Measurements from ENCODE around the gene GABRA5.

DNA sequence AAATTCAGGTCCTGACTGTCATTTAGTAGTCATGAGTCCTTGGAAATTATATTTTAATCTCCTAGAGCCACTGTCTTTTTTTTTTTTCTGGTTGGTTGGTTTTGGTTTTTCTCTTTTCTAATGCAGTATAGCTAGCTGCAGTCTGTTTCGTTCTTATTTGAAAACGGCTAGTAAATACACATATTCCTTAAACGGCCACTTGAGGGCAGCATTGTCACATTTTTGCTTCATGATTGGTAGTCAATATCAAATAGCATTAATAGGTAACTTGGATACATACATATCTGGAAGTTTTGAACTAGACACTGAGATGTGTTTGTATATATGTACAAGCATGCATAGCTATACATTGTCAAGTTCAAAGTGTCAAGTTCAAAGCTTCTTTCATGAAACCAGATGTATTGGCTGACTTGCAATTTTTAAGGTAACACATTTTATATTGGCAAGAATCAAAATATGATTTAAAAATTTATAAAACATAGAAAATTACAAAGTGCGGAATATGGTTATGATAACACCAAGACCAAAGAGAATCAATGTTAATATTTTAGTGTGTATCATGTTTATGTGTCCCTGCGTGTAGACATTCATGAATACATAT lies 22.5 kb downstream of the GABRA5 start:
- TF ChIP-seq, protein P1, sequence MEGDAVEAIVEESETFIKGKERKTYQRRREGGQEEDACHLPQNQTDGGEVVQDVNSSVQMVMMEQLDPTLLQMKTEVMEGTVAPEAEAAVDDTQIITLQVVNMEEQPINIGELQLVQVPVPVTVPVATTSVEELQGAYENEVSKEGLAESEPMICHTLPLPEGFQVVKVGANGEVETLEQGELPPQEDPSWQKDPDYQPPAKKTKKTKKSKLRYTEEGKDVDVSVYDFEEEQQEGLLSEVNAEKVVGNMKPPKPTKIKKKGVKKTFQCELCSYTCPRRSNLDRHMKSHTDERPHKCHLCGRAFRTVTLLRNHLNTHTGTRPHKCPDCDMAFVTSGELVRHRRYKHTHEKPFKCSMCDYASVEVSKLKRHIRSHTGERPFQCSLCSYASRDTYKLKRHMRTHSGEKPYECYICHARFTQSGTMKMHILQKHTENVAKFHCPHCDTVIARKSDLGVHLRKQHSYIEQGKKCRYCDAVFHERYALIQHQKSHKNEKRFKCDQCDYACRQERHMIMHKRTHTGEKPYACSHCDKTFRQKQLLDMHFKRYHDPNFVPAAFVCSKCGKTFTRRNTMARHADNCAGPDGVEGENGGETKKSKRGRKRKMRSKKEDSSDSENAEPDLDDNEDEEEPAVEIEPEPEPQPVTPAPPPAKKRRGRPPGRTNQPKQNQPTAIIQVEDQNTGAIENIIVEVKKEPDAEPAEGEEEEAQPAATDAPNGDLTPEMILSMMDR (IDR thresholded peaks at IDR 0.05 in 2 of 3, conservative IDR thresholded peaks at IDR 0.05 in 1 of 3; ENCODE audit: control insufficient read depth in 2 of 3, extremely low read depth in 1 of 3, insufficient read depth in 1 of 3, low read depth in 3 of 3, low read length in 3 of 3) = peak; percentile 45 to 59 (median 54); a peak in 5 of 6 replicates
- TF ChIP-seq TBL1XR1 (IDR thresholded peaks at IDR 0.05; ENCODE audit: low read depth, low read length) = no peak

Measured in GM12878 (cell line).